Measurements from ENCODE around the gene KLHL26.

The KLHL26 gene

GRCh38 chr19:18603255-18603957 is 33.4 kb upstream of the KLHL26 start:
- no peak overlapping the region for H3K4me3 ChIP-seq (ENCODE audit: low read depth, low read length)
- no peak for DNase-seq (ENCODE audit: low read depth)
- in situ Hi-C loops (cut with HindIII; ENCODE audit: low sequenced_read_pairs), result no loop called here
- TF ChIP-seq, protein P1, sequence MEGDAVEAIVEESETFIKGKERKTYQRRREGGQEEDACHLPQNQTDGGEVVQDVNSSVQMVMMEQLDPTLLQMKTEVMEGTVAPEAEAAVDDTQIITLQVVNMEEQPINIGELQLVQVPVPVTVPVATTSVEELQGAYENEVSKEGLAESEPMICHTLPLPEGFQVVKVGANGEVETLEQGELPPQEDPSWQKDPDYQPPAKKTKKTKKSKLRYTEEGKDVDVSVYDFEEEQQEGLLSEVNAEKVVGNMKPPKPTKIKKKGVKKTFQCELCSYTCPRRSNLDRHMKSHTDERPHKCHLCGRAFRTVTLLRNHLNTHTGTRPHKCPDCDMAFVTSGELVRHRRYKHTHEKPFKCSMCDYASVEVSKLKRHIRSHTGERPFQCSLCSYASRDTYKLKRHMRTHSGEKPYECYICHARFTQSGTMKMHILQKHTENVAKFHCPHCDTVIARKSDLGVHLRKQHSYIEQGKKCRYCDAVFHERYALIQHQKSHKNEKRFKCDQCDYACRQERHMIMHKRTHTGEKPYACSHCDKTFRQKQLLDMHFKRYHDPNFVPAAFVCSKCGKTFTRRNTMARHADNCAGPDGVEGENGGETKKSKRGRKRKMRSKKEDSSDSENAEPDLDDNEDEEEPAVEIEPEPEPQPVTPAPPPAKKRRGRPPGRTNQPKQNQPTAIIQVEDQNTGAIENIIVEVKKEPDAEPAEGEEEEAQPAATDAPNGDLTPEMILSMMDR (IDR thresholded peaks at IDR 0.05; ENCODE audit: low read depth, low read length, missing control alignments), result peak; percentile 41

DNA sequence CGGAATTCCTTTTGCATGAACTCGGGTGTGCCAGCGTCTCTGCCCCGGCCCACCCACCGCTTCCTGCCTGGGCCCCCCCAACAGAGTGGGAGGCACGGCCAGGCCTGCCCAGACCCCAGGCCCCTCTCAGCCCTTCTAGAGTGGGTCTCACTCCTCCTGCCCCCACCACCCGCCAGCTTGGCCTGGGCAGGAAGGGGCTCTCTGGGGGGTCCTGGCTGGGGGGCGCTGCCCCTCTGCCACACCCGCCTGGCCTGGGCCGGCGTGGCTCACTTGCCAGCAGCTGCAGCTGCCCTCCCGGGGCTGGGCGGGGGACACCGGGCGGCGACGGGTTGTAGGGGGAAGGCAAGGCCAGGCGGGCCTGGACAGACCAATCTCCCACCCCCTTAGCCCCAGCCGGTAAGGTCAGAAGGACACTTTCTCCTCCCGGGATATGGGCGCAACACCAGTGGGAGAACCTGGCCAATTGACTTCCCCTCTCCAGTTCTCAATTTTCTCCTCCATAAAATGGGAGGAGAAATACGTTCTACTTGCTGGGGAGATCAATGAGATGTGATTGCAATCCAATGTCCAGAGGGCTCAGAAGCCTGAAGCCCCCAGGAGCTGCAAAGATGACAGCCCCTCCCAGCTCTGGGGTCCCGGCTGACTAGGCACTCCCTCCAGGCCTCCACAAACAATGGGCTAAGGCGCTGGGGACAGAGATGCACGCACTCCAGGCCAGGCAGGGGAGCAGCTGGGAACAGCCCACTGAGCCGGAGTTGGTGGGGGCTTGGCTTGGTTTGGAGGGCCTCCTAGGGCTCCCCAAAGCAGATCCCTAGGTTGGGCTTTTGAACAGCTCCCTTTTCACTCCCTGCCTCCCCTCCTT is 32.6 kb upstream of the KLHL26 start:
- in situ Hi-C loops (cut with HindIII; ENCODE audit: low sequenced_read_pairs), result no loop called here
- TF ChIP-seq, protein P1 (IDR thresholded peaks at IDR 0.05; ENCODE audit: low read depth, low read length, missing control alignments), result no peak
- no peak for DNase-seq (ENCODE audit: low read depth)
- H3K4me3 ChIP-seq (ENCODE audit: low read depth, low read length), result no peak overlapping the region

GRCh38 chr19:18604820-18605159 is 32.0 kb upstream of the KLHL26 start:
- in situ Hi-C loops (cut with HindIII; ENCODE audit: low sequenced_read_pairs), result no loop called here
- no peak overlapping the region for H3K4me3 ChIP-seq (ENCODE audit: low read depth, low read length)
- DNase-seq (ENCODE audit: low read depth), result no peak
- TF ChIP-seq, protein P1 (IDR thresholded peaks at IDR 0.05; ENCODE audit: low read depth, low read length, missing control alignments), result no peak

DNA sequence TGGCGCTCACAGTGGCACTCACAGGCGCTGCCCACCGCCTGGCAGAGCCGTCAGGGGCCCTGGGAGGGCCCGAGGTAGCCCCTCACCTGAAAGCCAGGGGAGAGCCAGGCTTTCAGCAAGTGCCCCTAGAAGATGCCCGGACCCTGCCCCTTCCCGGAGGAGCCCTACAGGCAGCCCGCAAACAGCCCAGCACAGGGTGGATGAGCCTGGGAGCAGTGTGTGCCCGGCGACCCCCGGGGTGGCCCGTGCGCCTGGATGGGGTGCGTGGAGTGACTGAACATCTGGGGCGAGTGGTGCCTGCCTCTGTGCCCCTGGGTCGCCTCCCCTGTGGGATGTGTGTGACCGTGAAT is 31.7 kb upstream of the KLHL26 start:
- no peak for DNase-seq (ENCODE audit: low read depth)
- in situ Hi-C loops (cut with HindIII; ENCODE audit: low sequenced_read_pairs), result no loop called here
- TF ChIP-seq, protein P1 (IDR thresholded peaks at IDR 0.05; ENCODE audit: low read depth, low read length, missing control alignments), result no peak
- no peak overlapping the region for H3K4me3 ChIP-seq (ENCODE audit: low read depth, low read length)

- in situ Hi-C loops (cut with HindIII; ENCODE audit: low sequenced_read_pairs), result no loop called here
- TF ChIP-seq, protein P1 (IDR thresholded peaks at IDR 0.05; ENCODE audit: low read depth, low read length, missing control alignments), result no peak
- no peak for DNase-seq (ENCODE audit: low read depth)
- H3K4me3 ChIP-seq (ENCODE audit: low read depth, low read length), result no peak overlapping the region
Measured at GRCh38 chr19:18605546-18606280, 31.1 kb upstream of the KLHL26 start.

Measured in astrocyte of the cerebellum (primary cell).